Suprapubic skin (tissue), 4 donors: Measurements from ENCODE around the gene CHST13. TPM values are rescaled to one million over a fixed set of nuclear protein-coding genes. Genes with fewer than 3 reads are reported as not detected.

Experiments
- DNase-seq, 2 donors: peaks; one replicate each; pipeline ENCODE4 v3.0.0-alpha.2; 2019; ENCODE audit warnings: low spot score in 2 of 2
- H3K27ac ChIP-seq: fragments of 200-600 bp; sonication (generic); one replicate; pipeline ENCODE4 v1.5.1; 2019
- H3K27me3 ChIP-seq: fragments of 200-600 bp; sonication (generic); one replicate; pipeline ENCODE4 v1.5.1; 2019
- H3K36me3 ChIP-seq: fragments of 200-600 bp; sonication (generic); one replicate; pipeline ENCODE4 v1.5.1; 2019
- H3K4me1 ChIP-seq: fragments of 200-600 bp; sonication (generic); one replicate; pipeline ENCODE4 v1.5.1; 2019
- H3K4me3 ChIP-seq: fragments of 200-600 bp; sonication (generic); one replicate; pipeline ENCODE4 v1.5.1; 2019; ENCODE audit warnings: mild to moderate bottlenecking
- H3K9me3 ChIP-seq: fragments of 200-600 bp; sonication (generic); one replicate; pipeline ENCODE4 v1.5.1; 2019
- CTCF ChIP-seq, 2 donors: fragments of 200-600 bp in 1 of 2; fragments of 450-650 bp in 1 of 2; sonication (generic) in 1 of 2; IDR thresholded peaks; one replicate each; pipeline ENCODE4 v1.5.1; 2016 to 2019; ENCODE audit warnings: antibody characterized with exemption in 2 of 2, mild to moderate bottlenecking in 1 of 2, moderate library complexity in 1 of 2
- EP300 ChIP-seq: sonication (generic); formaldehyde crosslinking; IDR thresholded peaks from one replicate; pipeline ENCODE4 v1.6.1; 2017; ENCODE audit warnings: antibody characterized with exemption
- POLR2A ChIP-seq, 2 donors: fragments of 450-650 bp; IDR thresholded peaks; one replicate each; pipeline ENCODE4 v1.6.1; 2017; ENCODE audit warnings: antibody characterized with exemption in 2 of 2, mild to moderate bottlenecking in 2 of 2, moderate library complexity in 2 of 2
- POLR2AphosphoS5 ChIP-seq, 3 donors: sonication (generic); formaldehyde crosslinking; IDR thresholded peaks; one replicate each; pipeline ENCODE4 v1.6.1; 2017; ENCODE audit warnings: antibody characterized with exemption in 3 of 3
- WGBS: methylation state at CpG from one replicate; pipeline ENCODE4 v1.1.5; 2018; 5-methylcytosine and 5-hydroxymethylcytosine counted together
- total RNA-seq, 4 donors: library from RNA; depleted of rRNA; stranded (reverse); fragments of >200 nt; gene quantifications; one replicate each; pipeline ENCODE4 v1.1.0, GENCODE V29; 2016

CHST13 gene
- total RNA-seq, 4 donors from 2014 or later: not detected

DNA sequence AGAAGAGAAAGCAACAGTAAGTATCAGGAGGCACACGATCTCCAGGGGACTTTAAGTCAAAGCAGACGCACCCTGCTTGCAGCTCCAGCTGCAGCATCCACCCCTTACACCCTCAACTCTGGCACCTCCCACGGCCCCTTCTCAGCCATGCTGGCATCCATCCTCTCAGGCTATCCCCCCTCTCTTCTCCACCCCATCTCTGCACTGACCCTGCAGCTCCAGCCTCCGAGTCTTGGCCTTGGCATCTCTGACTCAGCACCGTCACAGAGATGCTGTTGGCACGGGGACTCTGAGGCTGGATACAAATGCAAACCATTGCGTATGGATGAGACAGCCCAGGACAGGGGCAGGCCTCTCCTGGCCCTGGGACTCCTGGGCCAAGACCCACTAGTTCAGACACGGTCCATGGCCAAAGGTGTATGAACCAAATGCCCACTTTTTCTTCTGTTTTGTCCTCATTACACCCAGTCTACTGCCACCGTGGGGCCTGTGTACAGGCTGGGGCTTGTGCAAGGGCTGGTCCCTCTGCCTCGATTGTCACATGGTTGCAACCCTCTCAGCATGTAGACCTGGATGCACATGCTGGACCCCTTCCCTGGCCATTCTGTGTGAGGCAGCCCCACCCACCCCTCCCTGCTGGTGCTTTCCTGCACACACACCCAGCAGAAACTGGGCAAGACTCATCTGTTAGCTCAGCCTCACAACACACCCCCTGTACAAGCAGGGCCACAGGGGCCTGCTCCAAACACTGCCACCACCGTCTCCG is 29.6 kb upstream of the CHST13 start:
- DNase-seq: peak in 1 of 2 donors; percentile 45
- 34% methylated on average over 10 of the region's 12 CpGs for WGBS
- no peak overlapping the region for H3K4me3 ChIP-seq
- TF ChIP-seq POLR2A (IDR thresholded peaks at IDR 0.05) (no peak), CTCF (IDR thresholded peaks at IDR 0.05) (no peak), EP300 (no peak), POLR2AphosphoS5 (IDR thresholded peaks at IDR 0.05) (no peak)
- H3K36me3 ChIP-seq: no peaks in the 10 kb centered on the region
- H3K4me1 ChIP-seq: no peaks in the 10 kb centered on the region
- H3K27me3 ChIP-seq: no peaks in the 10 kb centered on the region
- H3K9me3 ChIP-seq: no peaks in the 10 kb centered on the region
- no peak overlapping the region for H3K27ac ChIP-seq

DNA sequence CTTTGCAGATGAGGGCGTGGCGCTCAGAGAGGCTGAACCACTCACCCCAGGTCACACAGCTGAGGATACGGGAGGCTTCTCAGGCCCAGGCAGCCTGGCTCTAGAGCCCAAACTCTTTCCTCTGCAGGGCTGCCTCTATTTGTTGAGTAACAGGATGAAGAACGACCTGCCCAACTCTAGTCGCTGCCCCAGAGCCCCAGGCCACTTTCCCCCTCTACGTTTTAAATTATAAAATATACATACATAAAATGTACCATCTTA is 29.1 kb upstream of the CHST13 start:
- no peak overlapping the region for H3K4me3 ChIP-seq
- no peak overlapping the region for H3K27ac ChIP-seq
- H3K27me3 ChIP-seq: no peaks in the 10 kb centered on the region
- H3K4me1 ChIP-seq: no peaks in the 10 kb centered on the region
- no peak for DNase-seq
- TF ChIP-seq CTCF (IDR thresholded peaks at IDR 0.05) (no peak), POLR2AphosphoS5 (IDR thresholded peaks at IDR 0.05) (no peak), POLR2A (IDR thresholded peaks at IDR 0.05) (no peak), EP300 (no peak)
- 71% methylated on average over 3 of the region's 6 CpGs for WGBS
- H3K36me3 ChIP-seq: no peaks in the 10 kb centered on the region
- no peaks in the 10 kb centered on the region for H3K9me3 ChIP-seq

GRCh38 chr3:126495786-126496185 is 28.2 kb upstream of the CHST13 start:
- H3K36me3 ChIP-seq: no peaks in the 10 kb centered on the region
- 96% methylated on average over 3 of the region's 8 CpGs for WGBS
- H3K4me3 ChIP-seq: no peak overlapping the region
- H3K27ac ChIP-seq: no peak overlapping the region
- no peak for DNase-seq
- H3K27me3 ChIP-seq: no peaks in the 10 kb centered on the region
- H3K9me3 ChIP-seq: no peaks in the 10 kb centered on the region
- H3K4me1 ChIP-seq: no peaks in the 10 kb centered on the region
- TF ChIP-seq EP300 (no peak), POLR2A (IDR thresholded peaks at IDR 0.05) (no peak), CTCF (IDR thresholded peaks at IDR 0.05) (no peak), POLR2AphosphoS5 (IDR thresholded peaks at IDR 0.05) (no peak)

GRCh38 chr3:126496894-126497850 is 26.8 kb upstream of the CHST13 start:
- no peak overlapping the region for H3K27ac ChIP-seq
- no peaks in the 10 kb centered on the region for H3K27me3 ChIP-seq
- 74% methylated on average over 12 of the region's 21 CpGs for WGBS
- no peak overlapping the region for H3K4me3 ChIP-seq
- peak in 1 of 2 donors; percentile 40 for DNase-seq
- no peaks in the 10 kb centered on the region for H3K36me3 ChIP-seq
- TF ChIP-seq POLR2A (IDR thresholded peaks at IDR 0.05) (no peak), CTCF (IDR thresholded peaks at IDR 0.05) (no peak), EP300 (no peak), POLR2AphosphoS5 (IDR thresholded peaks at IDR 0.05) (no peak)
- H3K4me1 ChIP-seq: no peaks in the 10 kb centered on the region
- no peaks in the 10 kb centered on the region for H3K9me3 ChIP-seq

DNA sequence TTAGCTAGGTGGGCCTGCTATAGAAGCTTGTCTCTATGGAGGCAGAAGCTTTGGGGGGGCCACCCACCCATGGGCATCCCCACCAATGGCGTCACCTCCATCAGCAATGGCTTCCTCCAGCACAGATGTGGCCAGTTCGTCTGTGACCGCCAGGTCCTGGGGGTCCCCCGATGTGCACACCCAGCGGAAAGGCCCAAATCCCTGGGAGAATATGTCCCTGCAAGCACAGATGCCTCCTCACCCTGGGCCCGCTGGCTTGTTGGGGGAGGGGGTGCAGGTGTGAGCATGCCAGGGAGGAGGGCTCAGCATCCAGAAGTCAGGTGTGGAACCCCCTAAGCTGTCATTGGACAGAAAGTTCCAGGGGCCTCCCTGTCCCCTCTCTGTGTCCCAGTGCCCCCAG is 26.0 kb upstream of the CHST13 start:
- H3K27me3 ChIP-seq: no peaks in the 10 kb centered on the region
- no peaks in the 10 kb centered on the region for H3K9me3 ChIP-seq
- peak in 1 of 2 donors; percentile 51 for DNase-seq
- H3K4me3 ChIP-seq: no peak overlapping the region
- TF ChIP-seq POLR2A (IDR thresholded peaks at IDR 0.05) (no peak), POLR2AphosphoS5 (IDR thresholded peaks at IDR 0.05) (no peak), EP300 (no peak), CTCF (IDR thresholded peaks at IDR 0.05) (no peak)
- no peaks in the 10 kb centered on the region for H3K36me3 ChIP-seq
- no peaks in the 10 kb centered on the region for H3K4me1 ChIP-seq
- no peak overlapping the region for H3K27ac ChIP-seq
- WGBS: 71% methylated on average over 3 of the region's 6 CpGs
